ENCODE results near the gene PRSS38.

The PRSS38 gene

GRCh38 chr1:227891223-227891954 lies 75.9 kb downstream of the PRSS38 start:
- TF ChIP-seq CTCF (IDR thresholded peaks at IDR 0.05; ENCODE audit: borderline replicate concordance, insufficient read depth, low read depth, low read length), result no peak
- H3K4me3 ChIP-seq (ENCODE audit: low read depth, low read length), result no peak overlapping the region

DNA sequence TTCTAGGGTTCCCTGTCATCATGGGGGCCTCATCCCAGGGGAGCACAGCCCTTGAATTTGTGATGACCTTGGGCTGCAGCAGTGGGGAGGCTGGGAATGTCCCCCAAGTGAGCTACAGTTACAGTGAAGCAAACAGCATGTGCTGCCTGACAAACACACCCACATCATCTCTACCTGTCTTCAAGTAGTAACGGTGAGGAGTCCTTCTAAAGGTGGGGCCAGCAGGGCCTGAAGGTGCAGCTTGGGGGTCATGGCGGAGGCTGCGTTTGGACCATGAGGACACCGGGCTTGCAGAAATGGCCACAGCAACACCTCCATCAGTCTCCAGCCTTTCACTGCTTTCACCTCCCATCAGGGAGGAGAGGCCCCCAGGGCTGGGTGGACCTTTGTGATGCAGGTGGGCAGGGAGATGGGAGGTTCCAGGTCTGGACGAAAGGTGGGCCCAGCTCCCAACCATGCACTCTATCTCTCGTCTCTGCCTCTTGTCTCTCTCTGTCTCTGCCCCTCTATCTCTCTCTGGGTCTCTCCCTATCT lies 76.5 kb downstream of the PRSS38 start:
- no peak for TF ChIP-seq CTCF (IDR thresholded peaks at IDR 0.05; ENCODE audit: borderline replicate concordance, insufficient read depth, low read depth, low read length)
- no peak overlapping the region for H3K4me3 ChIP-seq (ENCODE audit: low read depth, low read length)

GRCh38 chr1:227892489-227893299 lies 77.2 kb downstream of the PRSS38 start:
- H3K4me3 ChIP-seq (ENCODE audit: low read depth, low read length), result no peak overlapping the region
- no peak for TF ChIP-seq CTCF (IDR thresholded peaks at IDR 0.05; ENCODE audit: borderline replicate concordance, insufficient read depth, low read depth, low read length)

DNA sequence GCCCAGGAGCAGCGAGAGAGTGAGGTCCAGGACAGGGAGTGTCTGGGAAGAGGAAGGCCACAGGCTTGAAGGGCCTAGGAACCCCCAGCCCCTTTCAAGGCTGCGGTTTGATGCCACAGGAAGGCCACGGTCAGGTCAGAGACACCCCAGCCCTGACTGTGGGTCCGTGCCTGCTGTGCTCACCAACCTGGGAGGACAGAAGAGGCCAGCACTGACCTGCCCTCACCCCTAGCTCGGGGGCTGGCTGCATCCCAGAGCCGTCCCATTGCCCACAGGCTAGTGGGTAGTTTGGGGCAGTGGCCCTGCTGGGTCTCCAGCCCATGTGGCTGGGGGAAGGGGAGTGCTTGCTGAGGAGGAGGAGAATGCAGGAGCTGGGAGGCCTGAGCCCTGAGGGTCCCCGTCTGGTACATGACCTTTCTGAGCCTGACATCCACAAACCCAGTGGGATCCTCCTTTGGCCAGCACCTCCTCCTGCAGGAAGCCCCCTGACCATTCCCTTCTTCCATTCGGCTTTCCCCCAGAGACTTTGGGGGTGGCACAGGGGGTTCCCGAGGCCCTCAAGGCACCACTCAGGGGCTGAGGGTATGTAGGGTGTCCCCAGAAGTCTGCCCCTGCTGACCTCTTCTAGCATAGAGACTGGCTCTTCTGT lies 77.9 kb downstream of the PRSS38 start:
- H3K4me3 ChIP-seq (ENCODE audit: low read depth, low read length), result no peak overlapping the region
- TF ChIP-seq CTCF (IDR thresholded peaks at IDR 0.05; ENCODE audit: borderline replicate concordance, insufficient read depth, low read depth, low read length), result no peak

- H3K4me3 ChIP-seq (ENCODE audit: low read depth, low read length), result no peak overlapping the region
- no peak for TF ChIP-seq CTCF (IDR thresholded peaks at IDR 0.05; ENCODE audit: borderline replicate concordance, insufficient read depth, low read depth, low read length)
These were observed 78.7 kb downstream of the PRSS38 start for GRCh38 chr1:227893949-227894721.

GRCh38 chr1:227894831-227895451 lies 79.5 kb downstream of the PRSS38 start:
- TF ChIP-seq CTCF (IDR thresholded peaks at IDR 0.05; ENCODE audit: borderline replicate concordance, insufficient read depth, low read depth, low read length), result no peak
- H3K4me3 ChIP-seq (ENCODE audit: low read depth, low read length), result no peak overlapping the region

All from GM12875 (cell line).